ENCODE measurements around the gene PRRG2. TPM values are rescaled to one million over a fixed set of nuclear protein-coding genes. Genes with fewer than 3 reads are reported as not detected.

Gene PRRG2
- total and polyA plus RNA-seq, 3 donors from 2014 or later: 0.71 to 3.0 (median 1.9) TPM

- H3K36me3 ChIP-seq (ENCODE audit: low read depth, missing control alignments): no peaks in the 10 kb centered on the region
- H3K27ac ChIP-seq: peak overlapping the region; percentile 7 to 20
- no peak for DNase-seq
- H3K4me1 ChIP-seq: peaks cover 13% of the 10 kb centered on the region
- no peaks in the 10 kb centered on the region for H3K9me3 ChIP-seq
- no peak for TF ChIP-seq CTCF (IDR thresholded peaks at IDR 0.05)
- TF ChIP-seq POLR2A (IDR thresholded peaks at IDR 0.05): no peak
- WGBS, 2 donors: 60 to 66% methylated on average over 11 to 25 of the region's 29 CpGs
- H3K27me3 ChIP-seq: no peaks in the 10 kb centered on the region
- intact Hi-C loops (cut with DNase I; ENCODE audit: low total_unique reads): no loop called here
- peak overlapping the region; percentile 19 to 55 for H3K4me3 ChIP-seq
These were observed 16.5 kb downstream of the PRRG2 start for GRCh38 chr19:49597703-49597974.

GRCh38 chr19:49599378-49600295, 18.5 kb downstream of the PRRG2 start:
- H3K36me3 ChIP-seq (ENCODE audit: low read depth, missing control alignments): no peaks in the 10 kb centered on the region
- no peak overlapping the region for H3K27ac ChIP-seq
- WGBS, 2 donors: 92 to 94% methylated on average over 22 to 23 of the region's 26 CpGs
- intact Hi-C loops (cut with DNase I; ENCODE audit: low total_unique reads): no loop called here
- no peaks in the 10 kb centered on the region for H3K9me3 ChIP-seq
- TF ChIP-seq POLR2A (IDR thresholded peaks at IDR 0.05): no peak
- TF ChIP-seq CTCF (IDR thresholded peaks at IDR 0.05): no peak
- no peak overlapping the region for H3K4me3 ChIP-seq
- no peaks in the 10 kb centered on the region for H3K4me1 ChIP-seq
- H3K27me3 ChIP-seq: no peaks in the 10 kb centered on the region
- DNase-seq: no peak

- no peaks in the 10 kb centered on the region for H3K36me3 ChIP-seq (ENCODE audit: low read depth, missing control alignments)
- no peak overlapping the region for H3K27ac ChIP-seq
- intact Hi-C loops (cut with DNase I; ENCODE audit: low total_unique reads): no loop called here
- TF ChIP-seq POLR2A (IDR thresholded peaks at IDR 0.05) (no peak), CTCF (IDR thresholded peaks at IDR 0.05) (no peak)
- DNase-seq: no peak
- H3K4me3 ChIP-seq: no peak overlapping the region
- 97% methylated on average over 22 to 38 of the region's 38 CpGs for whole genome bisulfite sequencing, 2 donors
- H3K4me1 ChIP-seq: no peaks in the 10 kb centered on the region
- H3K9me3 ChIP-seq: no peaks in the 10 kb centered on the region
- H3K27me3 ChIP-seq: no peaks in the 10 kb centered on the region
These were observed 20.4 kb downstream of the PRRG2 start for GRCh38 chr19:49601482-49602038.

- Histone ChIP-seq H3K4me3 (no peak overlapping the region), H3K9me3 (no peaks in the 10 kb centered on the region), H3K27me3 (no peaks in the 10 kb centered on the region), H3K4me1 (no peaks in the 10 kb centered on the region), H3K27ac (no peak overlapping the region), H3K36me3 (ENCODE audit: low read depth, missing control alignments) (no peaks in the 10 kb centered on the region)
- no peak for DNase-seq
- TF ChIP-seq CTCF (IDR thresholded peaks at IDR 0.05) (no peak), POLR2A (IDR thresholded peaks at IDR 0.05) (no peak)
- 97 to 98% methylated on average over 2 of the region's 2 CpGs for WGBS, 2 donors
- intact Hi-C loops (cut with DNase I; ENCODE audit: low total_unique reads): no loop called here
These were observed 21.7 kb downstream of the PRRG2 start for GRCh38 chr19:49602806-49603205.

All from testis (tissue), 3 donors.